ENCODE measurements around the gene ROBO1.

The ROBO1 gene

DNA sequence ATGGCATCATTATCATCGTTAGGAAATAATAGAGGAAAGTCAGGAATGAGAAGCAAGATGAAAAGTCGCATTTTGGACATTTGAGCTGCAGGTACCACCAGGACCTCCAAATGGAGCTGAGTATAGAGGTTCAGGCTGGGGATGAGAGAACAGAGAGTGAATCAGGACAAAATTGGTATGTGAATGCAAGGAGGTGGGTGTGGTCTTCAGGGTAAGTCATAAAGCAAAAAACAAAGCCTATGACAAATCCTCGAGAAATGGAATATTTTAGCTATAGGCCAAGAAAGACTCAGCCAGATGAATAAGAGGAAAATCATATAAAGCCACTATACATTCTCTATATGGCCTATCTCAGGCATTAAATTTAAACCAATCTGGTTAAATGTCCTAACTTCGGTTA, 841.3 kb downstream of the ROBO1 start:
- in situ Hi-C loops (cut with HindIII; ENCODE audit: low sequenced_read_pairs), result no loop called here
- no peak overlapping the region for H3K4me3 ChIP-seq (ENCODE audit: low read depth, low read length)
- TF ChIP-seq, protein P1, sequence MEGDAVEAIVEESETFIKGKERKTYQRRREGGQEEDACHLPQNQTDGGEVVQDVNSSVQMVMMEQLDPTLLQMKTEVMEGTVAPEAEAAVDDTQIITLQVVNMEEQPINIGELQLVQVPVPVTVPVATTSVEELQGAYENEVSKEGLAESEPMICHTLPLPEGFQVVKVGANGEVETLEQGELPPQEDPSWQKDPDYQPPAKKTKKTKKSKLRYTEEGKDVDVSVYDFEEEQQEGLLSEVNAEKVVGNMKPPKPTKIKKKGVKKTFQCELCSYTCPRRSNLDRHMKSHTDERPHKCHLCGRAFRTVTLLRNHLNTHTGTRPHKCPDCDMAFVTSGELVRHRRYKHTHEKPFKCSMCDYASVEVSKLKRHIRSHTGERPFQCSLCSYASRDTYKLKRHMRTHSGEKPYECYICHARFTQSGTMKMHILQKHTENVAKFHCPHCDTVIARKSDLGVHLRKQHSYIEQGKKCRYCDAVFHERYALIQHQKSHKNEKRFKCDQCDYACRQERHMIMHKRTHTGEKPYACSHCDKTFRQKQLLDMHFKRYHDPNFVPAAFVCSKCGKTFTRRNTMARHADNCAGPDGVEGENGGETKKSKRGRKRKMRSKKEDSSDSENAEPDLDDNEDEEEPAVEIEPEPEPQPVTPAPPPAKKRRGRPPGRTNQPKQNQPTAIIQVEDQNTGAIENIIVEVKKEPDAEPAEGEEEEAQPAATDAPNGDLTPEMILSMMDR (IDR thresholded peaks at IDR 0.05; ENCODE audit: low read depth, low read length), result no peak
- no peak for DNase-seq (ENCODE audit: low read depth, low spot score)

DNA sequence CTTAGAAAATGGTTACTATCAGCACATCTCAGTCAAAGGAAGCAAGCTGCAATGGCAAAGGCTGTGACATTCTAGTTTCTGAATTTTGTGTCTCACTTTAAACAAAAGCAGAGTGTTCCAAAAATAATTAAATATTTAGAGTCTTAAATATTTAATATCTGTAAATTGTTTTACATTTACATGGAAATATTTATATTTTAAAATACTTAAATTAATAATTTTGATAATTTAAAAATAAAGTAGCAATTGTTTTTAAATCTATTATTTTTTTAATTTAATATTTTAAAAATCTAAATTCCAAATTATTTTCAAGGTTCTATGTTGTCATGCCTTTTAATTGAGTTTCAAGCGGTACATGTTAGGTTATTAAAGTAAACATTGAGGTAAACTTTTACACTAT, 843.1 kb downstream of the ROBO1 start:
- in situ Hi-C loops (cut with HindIII; ENCODE audit: low sequenced_read_pairs), result no loop called here
- H3K4me3 ChIP-seq (ENCODE audit: low read depth, low read length), result no peak overlapping the region
- TF ChIP-seq, protein P1 (IDR thresholded peaks at IDR 0.05; ENCODE audit: low read depth, low read length), result no peak
- DNase-seq (ENCODE audit: low read depth, low spot score), result no peak

DNA sequence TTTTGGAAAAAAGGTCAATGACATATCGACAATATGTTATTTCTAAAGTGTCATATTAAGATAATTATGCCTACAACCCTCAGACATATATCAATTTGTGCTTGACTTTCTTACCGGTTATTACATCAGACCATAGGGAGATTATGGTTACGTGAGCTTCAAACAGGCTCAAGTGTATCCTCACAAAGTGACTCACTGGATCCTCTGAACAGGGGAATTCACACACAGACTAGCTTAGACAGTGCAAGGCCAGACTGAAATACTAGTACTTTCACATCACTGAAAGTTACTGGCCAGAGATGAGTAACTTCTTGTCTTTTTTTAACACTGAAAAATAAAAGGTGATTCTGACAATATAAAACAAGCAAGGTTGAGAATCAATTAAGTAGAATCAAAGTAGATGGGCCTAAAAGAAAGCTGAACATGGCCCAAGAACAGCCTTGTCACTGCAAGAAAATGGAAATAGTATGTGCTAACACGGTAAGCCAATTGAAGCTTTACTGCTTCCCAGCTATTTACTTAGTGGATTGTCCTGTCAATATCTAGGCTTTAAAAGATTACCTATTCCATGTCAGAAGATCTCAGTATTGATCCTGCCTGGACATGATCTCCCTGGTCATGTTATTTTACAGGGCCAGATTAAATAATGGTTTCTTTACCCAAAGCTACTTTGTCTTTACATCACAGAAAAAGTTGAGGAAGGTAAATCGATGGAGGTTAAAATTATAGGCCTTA, 848.6 kb downstream of the ROBO1 start:
- peak; percentile 92 for DNase-seq (ENCODE audit: low read depth, low spot score)
- no peak overlapping the region for H3K4me3 ChIP-seq (ENCODE audit: low read depth, low read length)
- TF ChIP-seq, protein P1 (IDR thresholded peaks at IDR 0.05; ENCODE audit: low read depth, low read length), result no peak
- in situ Hi-C loops (cut with HindIII; ENCODE audit: low sequenced_read_pairs), result no loop called here

DNA sequence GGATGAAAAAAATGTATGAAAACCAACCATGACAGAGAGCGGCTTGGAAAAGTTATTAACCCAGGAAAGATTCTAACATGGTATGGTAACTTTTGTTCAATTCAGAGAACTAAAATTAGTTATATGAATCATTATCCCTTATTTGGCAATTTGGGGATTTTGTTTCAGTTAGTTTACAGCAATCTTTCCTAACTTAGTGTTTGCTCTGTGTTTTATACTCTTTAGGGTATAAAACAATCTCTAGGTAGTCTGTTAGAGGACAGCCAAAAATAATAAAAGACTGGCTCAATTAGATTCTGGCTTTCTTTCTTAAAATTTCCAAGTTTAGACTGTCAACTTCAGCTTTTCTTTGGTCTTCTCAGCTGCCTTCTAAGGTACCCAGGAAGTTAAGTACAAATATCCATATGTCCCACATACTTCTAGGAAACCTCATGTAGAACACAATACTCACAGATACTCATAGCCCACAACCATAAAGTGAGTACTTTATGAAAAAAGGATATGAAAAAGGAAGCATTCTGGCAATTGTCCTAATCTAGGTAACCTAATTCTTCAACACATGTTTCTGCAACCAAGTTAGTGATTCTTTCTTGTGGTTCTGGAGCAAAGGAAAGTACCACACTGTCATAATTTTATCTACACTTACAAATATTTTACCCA, 849.3 kb downstream of the ROBO1 start:
- DNase-seq (ENCODE audit: low read depth, low spot score), result no peak
- TF ChIP-seq, protein P1 (IDR thresholded peaks at IDR 0.05; ENCODE audit: low read depth, low read length), result no peak
- H3K4me3 ChIP-seq (ENCODE audit: low read depth, low read length), result no peak overlapping the region
- in situ Hi-C loops (cut with HindIII; ENCODE audit: low sequenced_read_pairs), result no loop called here

DNA sequence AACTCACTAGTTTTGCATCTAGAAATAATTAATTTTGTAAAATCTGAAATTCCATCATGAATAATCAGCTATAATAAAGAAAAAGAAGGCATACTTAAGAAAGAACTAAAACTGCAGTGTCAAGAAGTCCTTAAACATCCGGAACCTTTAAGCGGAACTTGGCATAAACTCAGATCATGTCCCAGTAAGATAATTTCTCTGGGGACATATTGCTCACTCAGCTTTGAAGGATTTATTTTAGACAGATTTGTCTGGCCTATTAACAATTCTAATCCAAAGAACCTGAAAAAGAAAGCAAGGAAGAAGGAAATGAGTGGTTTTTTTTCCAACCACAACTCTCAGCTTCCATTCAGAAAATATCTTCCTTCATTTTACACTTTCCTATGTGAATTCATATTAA, 850.3 kb downstream of the ROBO1 start:
- in situ Hi-C loops (cut with HindIII; ENCODE audit: low sequenced_read_pairs), result no loop called here
- DNase-seq (ENCODE audit: low read depth, low spot score), result no peak
- H3K4me3 ChIP-seq (ENCODE audit: low read depth, low read length), result no peak overlapping the region

DNA sequence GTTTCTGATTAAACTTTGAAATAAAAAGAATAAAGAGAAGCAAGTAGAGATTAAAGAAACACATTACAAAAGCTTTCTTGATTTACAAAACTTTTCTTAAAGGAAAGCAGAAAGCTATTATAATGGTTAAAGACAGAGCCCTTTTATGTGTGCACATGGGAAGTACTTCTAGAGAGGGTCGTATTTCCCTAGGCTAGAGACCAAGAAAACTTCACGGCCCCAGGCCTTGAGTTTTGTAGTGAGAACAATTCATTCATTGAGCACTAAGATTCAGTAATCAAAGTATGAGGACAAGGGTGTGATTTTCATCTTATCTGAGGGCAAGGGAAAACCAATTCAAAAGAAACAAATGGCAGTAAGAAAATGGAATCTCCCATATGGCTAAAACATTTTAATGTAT, 854.1 kb downstream of the ROBO1 start:
- no peak overlapping the region for H3K4me3 ChIP-seq (ENCODE audit: low read depth, low read length)
- no peak for DNase-seq (ENCODE audit: low read depth, low spot score)
- TF ChIP-seq, protein P1 (IDR thresholded peaks at IDR 0.05; ENCODE audit: low read depth, low read length), result no peak
- in situ Hi-C loops (cut with HindIII; ENCODE audit: low sequenced_read_pairs), result no loop called here

More for the DNA sequence above, 850.3 kb downstream of the ROBO1 start:
- TF ChIP-seq, protein P1 (IDR thresholded peaks at IDR 0.05; ENCODE audit: low read depth, low read length), result no peak
